ENCODE measurements around the gene COMMD2. TPM values are rescaled to one million over a fixed set of nuclear protein-coding genes. Genes with fewer than 3 reads are reported as not detected.

The COMMD2 gene
- total and polyA plus RNA-seq, 10 of the 15 experiments (the other 5 are each of a cell fraction or from before 2014, with no cell fraction given): 23.0 to 97.0 (median 50.9) TPM

GRCh38 chr3:149801639-149802038 lies 49.4 kb upstream of the COMMD2 start (continued):
- no peak for TF ChIP-seq KLF5 (IDR thresholded peaks at IDR 0.05; ENCODE audit: partially characterized antibody)
- TF ChIP-seq FOXM1 (IDR thresholded peaks at IDR 0.05; ENCODE audit: low read depth, low read length): no peak

- no peak overlapping the region for H3K4me3 ChIP-seq
- no peak overlapping the region for H3K4me2 ChIP-seq (ENCODE audit: control insufficient read depth, insufficient read depth)
- FAIRE-seq (no peak), ATAC-seq (no peak), DNase-seq (ENCODE audit: low read depth, low spot score) (no peak)
- no peak overlapping the region for H3K9ac ChIP-seq (ENCODE audit: control insufficient read depth, insufficient read depth, low read length)
- intact Hi-C loops (cut with micrococcal nuclease; ENCODE audit: unreplicated experiment) (no loop called here), in situ Hi-C loops (cut with MboI) (no loop called here)
- 0% methylated on average over 1 of the region's 1 CpG for WGBS (ENCODE audit: insufficient coverage, insufficient replicate concordance, low lambda C conversion rate, missing lambda C conversion rate)
- CTCF ChIA-PET: interaction anchor here (1.1 to 1.4 kb wide), 2 partner anchors 31 to 44 kb away, joined by 3 to 4 read pairs; no protein-coding TSS in a partner anchor
- H4K20me1 ChIP-seq (ENCODE audit: control insufficient read depth, insufficient read depth): no peaks in the 10 kb centered on the region
- POLR2A ChIA-PET: no interaction called here
- RAD21 ChIA-PET (ENCODE audit: unreplicated experiment): no interaction called here
- H3K36me3 ChIP-seq (ENCODE audit: control insufficient read depth in 2 of 2, insufficient read depth in 2 of 2, low read length in 1 of 2): no peaks in the 10 kb centered on the region
- H3K4me1 ChIP-seq (ENCODE audit: control insufficient read depth, insufficient read depth, low read length): no peaks in the 10 kb centered on the region
- H3K27ac ChIP-seq (ENCODE audit: control insufficient read depth, insufficient read depth): no peak overlapping the region
- no peaks in the 10 kb centered on the region for H3K9me3 ChIP-seq (replicated peaks; ENCODE audit: control insufficient read depth, insufficient read depth, low read length)
- H3K27me3 ChIP-seq (replicated peaks in 1 of 2; ENCODE audit: control insufficient read depth in 2 of 2, insufficient read depth in 2 of 2, low read length in 1 of 2): no peaks in the 10 kb centered on the region
- H3K79me2 ChIP-seq (ENCODE audit: control insufficient read depth, insufficient read depth, low read length): no peaks in the 10 kb centered on the region
- SMC1A ChIA-PET (ENCODE audit: uncharacterized antibody, unreplicated experiment): interaction anchor here (0.6 kb wide), 1 partner anchor 30 kb away, joined by 3 read pairs; no protein-coding TSS in a partner anchor
- BruUV-seq (replicated peaks): no TSS peak
- TF ChIP-seq WRNIP1 (IDR thresholded peaks at IDR 0.05; ENCODE audit: borderline replicate concordance, low read depth, low read length) (no peak), CREM (IDR thresholded peaks at IDR 0.05; ENCODE audit: low read depth) (no peak)
- no peak overlapping the region for H2AFZ ChIP-seq (ENCODE audit: control insufficient read depth, low read depth, low read length)
Observed at GRCh38 chr3:149801195-149801594, 48.9 kb upstream of the COMMD2 start.

DNA sequence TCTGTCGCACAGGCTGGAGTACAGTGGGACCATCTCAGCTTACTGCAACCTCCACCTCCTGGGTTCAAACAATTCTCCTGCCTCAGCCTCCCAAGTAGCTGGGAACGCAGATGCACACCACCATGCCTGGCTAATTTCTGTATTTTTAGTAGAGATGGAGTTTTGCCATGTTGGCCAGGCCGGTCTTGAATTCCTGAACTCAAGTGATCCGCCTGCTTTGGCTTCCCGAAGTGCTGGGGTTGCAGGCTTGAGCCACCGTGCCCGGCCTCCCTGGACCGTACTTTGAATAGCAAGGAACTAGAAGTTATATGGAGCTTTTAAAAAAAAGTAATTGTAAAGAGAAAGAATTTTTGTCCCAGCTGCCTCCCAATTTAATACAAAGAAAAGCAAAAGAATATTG lies 48.4 kb upstream of the COMMD2 start:
- SMC1A ChIA-PET (ENCODE audit: uncharacterized antibody, unreplicated experiment): interaction anchor here (1.4 kb wide), 1 partner anchor 8 kb away, joined by 4 read pairs; no protein-coding TSS in a partner anchor
- no peak for ATAC-seq
- no peaks in the 10 kb centered on the region for H3K4me1 ChIP-seq (ENCODE audit: control insufficient read depth, insufficient read depth, low read length)
- 66% methylated on average over 8 of the region's 8 CpGs for WGBS (ENCODE audit: insufficient coverage, insufficient replicate concordance, low lambda C conversion rate, missing lambda C conversion rate)
- no peak overlapping the region for H2AFZ ChIP-seq (ENCODE audit: control insufficient read depth, low read depth, low read length)
- no peak overlapping the region for H3K4me3 ChIP-seq
- POLR2A ChIA-PET: no interaction called here
- no peaks in the 10 kb centered on the region for H3K9me3 ChIP-seq (replicated peaks; ENCODE audit: control insufficient read depth, insufficient read depth, low read length)
- no peaks in the 10 kb centered on the region for H3K79me2 ChIP-seq (ENCODE audit: control insufficient read depth, insufficient read depth, low read length)
- no peak overlapping the region for H3K4me2 ChIP-seq (ENCODE audit: control insufficient read depth, insufficient read depth)
- BruUV-seq (replicated peaks): no TSS peak
- RAD21 ChIA-PET (ENCODE audit: unreplicated experiment): no interaction called here
- no peak for FAIRE-seq
- H3K9ac ChIP-seq (ENCODE audit: control insufficient read depth, insufficient read depth, low read length): no peak overlapping the region
- H3K27ac ChIP-seq (ENCODE audit: control insufficient read depth, insufficient read depth): no peak overlapping the region
- no peaks in the 10 kb centered on the region for H3K36me3 ChIP-seq (ENCODE audit: control insufficient read depth in 2 of 2, insufficient read depth in 2 of 2, low read length in 1 of 2)
- CTCF ChIA-PET: interaction anchor here (1.4 kb wide), 1 partner anchor 30 kb away, joined by 4 read pairs; no protein-coding TSS in a partner anchor
- H4K20me1 ChIP-seq (ENCODE audit: control insufficient read depth, insufficient read depth): no peaks in the 10 kb centered on the region
- in situ Hi-C loops (cut with MboI) (no loop called here), intact Hi-C loops (cut with micrococcal nuclease; ENCODE audit: unreplicated experiment) (no loop called here)
- H3K27me3 ChIP-seq (replicated peaks in 1 of 2; ENCODE audit: control insufficient read depth in 2 of 2, insufficient read depth in 2 of 2, low read length in 1 of 2): no peaks in the 10 kb centered on the region
- no peak for DNase-seq (ENCODE audit: low read depth, low spot score)
- no peak for TF ChIP-seq MEF2B (IDR thresholded peaks at IDR 0.05; ENCODE audit: partially characterized antibody, poor library complexity, severe bottlenecking)
- TF ChIP-seq ZNF24 (IDR thresholded peaks at IDR 0.05): no peak
- no peak for TF ChIP-seq NRF1 (conservative IDR thresholded peaks at IDR 0.05; ENCODE audit: low read depth, low read length)
- TF ChIP-seq, protein P1, sequence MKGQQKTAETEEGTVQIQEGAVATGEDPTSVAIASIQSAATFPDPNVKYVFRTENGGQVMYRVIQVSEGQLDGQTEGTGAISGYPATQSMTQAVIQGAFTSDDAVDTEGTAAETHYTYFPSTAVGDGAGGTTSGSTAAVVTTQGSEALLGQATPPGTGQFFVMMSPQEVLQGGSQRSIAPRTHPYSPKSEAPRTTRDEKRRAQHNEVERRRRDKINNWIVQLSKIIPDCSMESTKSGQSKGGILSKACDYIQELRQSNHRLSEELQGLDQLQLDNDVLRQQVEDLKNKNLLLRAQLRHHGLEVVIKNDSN (IDR thresholded peaks at IDR 0.05; ENCODE audit: borderline replicate concordance, extremely low read length, insufficient read depth, low read depth, low read length): no peak
- TF ChIP-seq IRF3 (IDR thresholded peaks at IDR 0.05): no peak
- TF ChIP-seq CBX3 (IDR thresholded peaks at IDR 0.05; ENCODE audit: borderline replicate concordance, low read depth): no peak
- no peak for TF ChIP-seq SREBF2 (IDR thresholded peaks at IDR 0.05; ENCODE audit: low read length)
- TF ChIP-seq, protein P2, sequence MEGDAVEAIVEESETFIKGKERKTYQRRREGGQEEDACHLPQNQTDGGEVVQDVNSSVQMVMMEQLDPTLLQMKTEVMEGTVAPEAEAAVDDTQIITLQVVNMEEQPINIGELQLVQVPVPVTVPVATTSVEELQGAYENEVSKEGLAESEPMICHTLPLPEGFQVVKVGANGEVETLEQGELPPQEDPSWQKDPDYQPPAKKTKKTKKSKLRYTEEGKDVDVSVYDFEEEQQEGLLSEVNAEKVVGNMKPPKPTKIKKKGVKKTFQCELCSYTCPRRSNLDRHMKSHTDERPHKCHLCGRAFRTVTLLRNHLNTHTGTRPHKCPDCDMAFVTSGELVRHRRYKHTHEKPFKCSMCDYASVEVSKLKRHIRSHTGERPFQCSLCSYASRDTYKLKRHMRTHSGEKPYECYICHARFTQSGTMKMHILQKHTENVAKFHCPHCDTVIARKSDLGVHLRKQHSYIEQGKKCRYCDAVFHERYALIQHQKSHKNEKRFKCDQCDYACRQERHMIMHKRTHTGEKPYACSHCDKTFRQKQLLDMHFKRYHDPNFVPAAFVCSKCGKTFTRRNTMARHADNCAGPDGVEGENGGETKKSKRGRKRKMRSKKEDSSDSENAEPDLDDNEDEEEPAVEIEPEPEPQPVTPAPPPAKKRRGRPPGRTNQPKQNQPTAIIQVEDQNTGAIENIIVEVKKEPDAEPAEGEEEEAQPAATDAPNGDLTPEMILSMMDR (IDR thresholded peaks at IDR 0.05 in 2 of 3, conservative IDR thresholded peaks at IDR 0.05 in 1 of 3; ENCODE audit: control insufficient read depth in 2 of 3, extremely low read depth in 1 of 3, insufficient read depth in 1 of 3, low read depth in 3 of 3, low read length in 3 of 3): no peak
- no peak for TF ChIP-seq WRNIP1 (IDR thresholded peaks at IDR 0.05; ENCODE audit: borderline replicate concordance, low read depth, low read length)
